HG02840 (cell line): ENCODE results near the gene ADCY3.
"Not testable (repeated sequence)": the region's sequence is repeated elsewhere in the genome, so short reads cannot be mapped to it uniquely, and the experiment has no call there.

Experiments
- ATAC-seq: cut with Tn5 transposase; IDR thresholded peaks from one replicate; pipeline ENCODE4 v1.9.1; 2021; ENCODE audit warnings: mild to moderate bottlenecking, moderate library complexity, moderate number of reproducible peaks; ENCODE audit not compliant: unreplicated experiment, low FRiP score

The ADCY3 gene

GRCh38 chr2:24853996-24854395, 66.0 kb downstream of the ADCY3 start:
- ATAC-seq = no peak

DNA sequence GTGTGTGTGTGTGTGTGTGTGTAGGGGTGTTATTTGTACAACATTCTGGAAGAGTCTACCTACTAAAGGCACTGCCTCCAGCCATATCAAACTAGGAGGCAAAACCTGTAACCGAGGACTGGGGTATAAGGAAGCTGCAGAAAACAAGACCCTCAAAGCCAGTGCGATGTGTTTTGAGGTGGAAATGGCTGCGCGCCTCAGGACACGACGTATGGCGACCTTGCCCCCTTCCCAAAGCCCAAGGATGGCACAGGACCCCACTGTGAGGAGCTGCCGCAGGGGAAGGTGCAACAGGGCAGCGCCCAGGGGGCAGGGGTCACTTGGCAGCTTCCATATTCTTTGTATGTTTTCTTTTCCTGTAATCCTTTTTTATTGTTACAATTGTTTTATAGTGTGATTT, 67.0 kb downstream of the ADCY3 start:
- ATAC-seq = no peak

DNA sequence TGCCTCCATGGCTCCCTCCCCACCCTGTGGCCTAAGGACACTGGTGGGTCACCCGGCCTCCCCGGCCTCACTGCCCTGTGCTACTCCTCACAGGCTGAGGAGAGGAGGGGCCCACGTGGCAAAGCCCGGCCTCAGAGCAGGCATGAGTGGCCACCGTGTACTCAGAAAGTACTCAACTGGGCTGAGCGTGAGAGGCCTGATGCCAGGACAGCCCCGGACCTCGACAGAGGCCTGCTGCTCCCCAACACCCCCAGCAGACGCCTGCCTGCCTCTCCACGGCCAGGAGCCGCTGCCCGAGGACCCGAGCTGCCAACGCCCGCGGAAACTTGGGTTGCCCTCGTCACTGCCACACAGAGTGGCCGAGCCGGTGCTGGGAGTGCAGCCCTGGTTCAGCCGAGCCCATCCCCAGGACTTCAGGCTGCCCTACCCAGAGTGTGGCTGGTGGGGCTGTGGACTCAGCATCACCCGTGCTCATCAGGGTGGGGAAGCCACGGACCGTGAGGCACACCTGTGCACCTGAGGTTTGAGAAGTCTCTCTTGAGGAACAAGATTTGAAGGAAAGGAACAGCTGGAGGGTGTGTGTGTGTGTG, 67.5 kb downstream of the ADCY3 start:
- no peak for ATAC-seq

DNA sequence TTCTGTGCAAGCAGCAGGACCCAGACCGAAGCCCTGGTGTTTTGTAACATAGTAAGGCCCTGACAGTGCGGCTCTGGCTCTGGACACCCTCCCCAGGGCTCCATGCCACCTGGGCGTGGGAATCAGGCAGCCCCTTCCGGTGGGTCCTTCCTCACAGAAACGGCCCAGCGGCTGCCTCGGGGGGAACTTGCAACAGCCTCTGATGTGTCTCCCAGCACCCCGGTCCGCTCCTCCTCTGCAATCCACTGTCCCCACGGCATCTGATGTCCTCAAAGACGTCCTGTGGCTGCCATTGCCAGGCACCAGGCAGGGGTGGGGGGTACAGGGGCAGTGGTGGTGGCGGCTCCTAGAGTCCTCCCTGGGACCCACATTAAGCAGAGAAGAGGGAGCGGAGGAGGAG, 68.0 kb downstream of the ADCY3 start:
- no peak for ATAC-seq

- no peak for ATAC-seq
These were observed 69.1 kb downstream of the ADCY3 start for GRCh38 chr2:24850944-24851343.

- no peak for ATAC-seq
These were observed 74.3 kb downstream of the ADCY3 start for GRCh38 chr2:24845691-24846090.

DNA sequence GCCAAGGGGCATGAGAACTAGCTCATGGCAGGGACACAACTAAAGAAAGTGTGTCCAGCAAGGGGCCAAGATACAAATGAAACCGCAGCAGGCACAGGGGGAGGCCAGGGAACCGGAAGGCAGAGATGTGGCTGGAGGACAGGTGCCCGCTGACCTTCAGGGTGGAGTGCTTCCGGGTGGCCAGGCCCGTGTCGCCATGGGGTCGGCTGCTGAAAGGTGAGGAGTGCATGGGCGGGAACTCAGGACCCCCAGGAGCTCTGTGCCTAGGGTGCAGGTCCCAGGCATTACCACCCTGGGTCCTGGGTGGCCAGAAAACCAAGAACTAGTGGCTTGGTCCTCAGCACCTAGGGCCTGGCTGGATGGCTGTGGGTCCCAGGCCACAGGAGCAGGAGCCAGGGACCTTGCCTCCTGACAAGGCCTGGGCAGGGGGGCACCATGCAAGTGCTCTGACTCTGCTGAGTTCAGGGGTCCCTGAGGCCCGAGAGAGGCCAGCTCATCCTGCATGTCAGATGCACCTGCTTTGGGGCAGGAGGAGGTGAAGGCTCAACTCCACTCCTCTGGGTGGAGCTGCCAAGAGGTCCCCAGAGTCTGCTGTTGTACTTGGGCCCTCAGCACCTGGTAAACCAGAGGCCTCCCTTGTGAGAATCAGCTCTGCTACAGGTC, 75.9 kb downstream of the ADCY3 start:
- ATAC-seq = no peak

GRCh38 chr2:24843330-24843860, 76.6 kb downstream of the ADCY3 start:
- ATAC-seq = no peak

DNA sequence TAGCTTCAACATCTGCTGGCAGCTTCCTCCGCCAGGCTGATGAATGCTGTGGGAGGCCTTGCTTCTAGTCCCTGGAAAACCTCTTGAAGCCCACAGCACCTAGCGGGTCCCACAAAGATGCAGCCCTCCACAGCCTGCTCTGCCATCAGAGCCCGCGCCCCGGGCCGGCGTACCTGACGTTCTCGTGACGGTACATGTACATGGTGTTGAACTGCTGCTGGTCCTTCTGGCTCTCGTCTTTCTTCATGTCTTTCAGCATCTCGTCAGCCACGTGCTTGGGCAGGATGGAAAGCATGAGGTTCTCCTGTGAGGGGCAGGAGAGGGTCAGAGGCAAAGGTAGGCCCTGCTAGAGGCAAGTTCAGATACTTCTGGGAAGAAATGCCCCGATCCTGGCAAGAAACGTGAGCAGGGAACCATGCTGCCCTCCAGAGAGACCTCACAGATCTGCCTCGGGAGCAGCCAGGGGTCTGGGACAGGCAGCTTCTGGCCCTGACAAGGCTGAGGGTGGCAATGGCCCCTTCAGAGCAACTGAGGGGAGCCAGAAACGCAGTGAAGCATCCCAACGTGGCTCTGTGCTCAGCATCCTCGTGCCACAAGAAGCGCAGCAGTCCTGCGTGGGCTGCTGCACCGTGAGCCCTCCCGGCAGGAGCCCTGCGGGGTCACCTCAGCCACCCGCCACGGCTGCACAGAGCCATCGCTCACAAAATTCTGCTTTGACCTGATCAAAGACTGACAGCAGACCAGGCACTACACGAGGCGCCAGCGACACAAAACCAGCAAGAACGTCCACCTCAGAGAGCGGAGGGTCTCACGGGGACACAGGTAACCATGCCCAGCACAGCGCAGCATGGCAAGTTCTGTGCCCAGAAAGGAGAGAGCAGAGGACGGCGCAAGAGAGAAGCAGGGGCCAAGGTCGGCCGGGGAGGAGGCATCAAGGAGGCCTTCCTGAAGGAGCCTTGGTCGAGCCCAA, 77.7 kb downstream of the ADCY3 start:
- ATAC-seq = no peak

GRCh38 chr2:24840962-24841945, 78.8 kb downstream of the ADCY3 start:
- no peak for ATAC-seq

GRCh38 chr2:24840164-24840869, 79.7 kb downstream of the ADCY3 start:
- no peak for ATAC-seq

DNA sequence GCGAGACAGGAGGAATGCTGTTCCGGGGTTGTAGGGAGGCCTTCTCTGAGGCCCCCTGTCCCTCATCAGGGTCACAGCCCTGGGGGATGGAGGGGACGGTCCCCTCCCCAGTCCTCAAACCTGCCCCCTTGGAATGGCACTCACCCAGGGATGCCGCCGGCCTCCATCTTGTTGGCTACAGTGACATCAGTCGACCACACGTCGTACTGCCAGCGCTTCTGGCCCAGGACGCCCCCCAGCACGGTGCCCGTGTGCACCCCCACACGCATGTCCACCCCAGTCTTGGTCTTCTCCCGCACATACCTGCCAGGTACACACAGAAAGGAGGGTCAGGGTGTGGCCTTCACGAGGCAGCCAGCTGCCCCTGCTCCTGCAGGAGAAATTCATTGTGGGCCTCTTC, 80.3 kb downstream of the ADCY3 start:
- ATAC-seq = no peak

DNA sequence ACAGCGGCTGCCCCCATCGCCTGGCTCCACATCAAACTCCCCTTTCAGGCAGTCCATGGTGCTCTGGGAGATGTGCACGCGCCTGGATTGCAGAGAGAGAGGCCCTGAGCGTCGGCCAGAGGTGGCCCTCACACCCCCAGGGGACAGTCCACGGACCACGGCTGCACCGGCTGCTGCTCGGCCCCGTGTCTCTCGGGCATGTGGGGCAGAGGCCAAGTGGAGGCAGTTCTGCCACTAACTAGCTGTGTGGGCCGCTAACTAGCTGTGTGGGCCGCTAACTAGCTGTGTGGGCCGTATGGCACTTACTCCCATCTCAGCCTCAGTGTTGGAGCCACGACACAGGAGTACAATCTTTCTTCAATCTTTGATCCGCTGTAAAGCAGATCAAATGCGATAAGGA, 81.5 kb downstream of the ADCY3 start:
- ATAC-seq = no peak

DNA sequence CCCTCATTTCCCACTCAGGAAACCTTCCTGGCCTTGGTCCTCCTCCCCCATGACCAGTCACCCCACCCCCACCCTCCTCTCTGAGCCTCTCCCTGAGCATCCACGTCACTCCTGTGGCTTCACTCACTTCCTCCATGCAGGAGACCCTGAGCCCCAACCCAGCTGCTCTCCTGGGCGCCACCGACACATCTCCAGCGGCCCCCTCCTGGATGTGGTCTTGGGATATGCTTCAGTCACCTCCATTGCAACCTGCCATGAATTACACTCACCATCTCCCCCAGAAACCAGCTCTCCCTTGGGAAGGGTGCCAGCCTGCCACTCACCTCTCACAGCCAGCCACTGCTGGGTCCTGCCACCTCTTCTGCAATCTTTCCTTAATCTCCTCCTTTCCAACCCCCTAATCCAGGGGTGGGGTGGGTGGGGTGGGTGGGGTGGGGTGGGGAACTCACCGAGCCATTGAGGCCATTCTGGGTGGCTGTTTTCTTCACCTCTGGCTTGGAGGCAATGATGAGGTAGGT, 82.0 kb downstream of the ADCY3 start:
- ATAC-seq = no peak

DNA sequence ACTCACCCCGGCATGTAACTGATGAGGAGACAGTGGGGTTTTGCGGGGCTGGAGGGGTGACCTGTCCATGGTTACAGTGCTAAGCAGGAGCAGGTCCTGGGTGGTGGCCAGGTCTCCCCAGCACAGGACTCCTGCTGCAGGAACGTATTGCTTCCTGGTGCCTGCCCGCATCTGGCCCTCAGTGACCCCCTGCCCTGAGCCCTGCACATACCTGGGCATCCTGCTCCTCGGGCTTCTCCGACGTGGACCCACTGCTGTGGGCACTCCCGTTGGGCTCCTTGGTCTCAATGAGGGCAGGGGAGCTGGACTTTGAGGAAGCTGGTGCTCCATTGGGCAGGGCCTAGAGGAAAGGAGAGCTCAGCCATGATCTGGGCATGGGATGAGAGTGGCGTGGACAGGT, 83.3 kb downstream of the ADCY3 start:
- ATAC-seq = no peak

- no peak for ATAC-seq
These were observed 83.8 kb downstream of the ADCY3 start for GRCh38 chr2:24836206-24836605.

DNA sequence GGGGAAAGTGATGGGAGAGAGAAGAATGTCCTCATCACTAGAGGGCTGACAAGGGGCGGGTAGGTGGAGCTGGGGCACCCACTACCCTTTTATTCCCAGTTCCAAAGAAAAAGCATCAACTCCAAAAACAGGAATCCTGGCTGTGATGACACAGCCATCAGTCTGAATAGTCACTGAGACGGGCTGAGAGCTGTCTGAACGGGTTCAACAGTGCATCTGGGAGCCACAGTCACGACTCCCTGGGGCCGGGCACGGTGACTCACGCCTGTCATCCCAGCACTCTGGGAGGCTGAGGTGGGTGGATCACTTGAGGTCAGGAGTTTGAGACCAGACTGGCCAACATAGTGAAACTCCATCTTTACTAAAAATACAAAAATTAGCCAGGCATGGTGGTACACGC, 84.6 kb downstream of the ADCY3 start:
- not testable (repeated sequence) for ATAC-seq

- ATAC-seq = no peak
These were observed 85.2 kb downstream of the ADCY3 start for GRCh38 chr2:24834733-24835395.
